SK-N-MC (cell line): ENCODE measurements around the gene ARHGAP31.

Experiments used
- EZH2 ChIP-seq: fragments of 200-600 bp; sonication (generic); IDR thresholded peaks from one replicate; pipeline ENCODE4 v1.6.1; 2017; ENCODE audit warnings: antibody characterized with exemption
- FOXP2 ChIP-seq: optimal IDR thresholded peaks from 2 replicates; pipeline ENCODE3; 2011; ENCODE audit warnings: mild to moderate bottlenecking, moderate library complexity; ENCODE audit not compliant: insufficient read depth; ENCODE audit errors: extremely low read length, control extremely low read depth
- POLR2AphosphoS5 ChIP-seq: IDR thresholded peaks from 2 replicates; pipeline ENCODE4 v1.6.1; 2012; ENCODE audit warnings: mild to moderate bottlenecking, low read depth, low read length, borderline replicate concordance

- TF ChIP-seq EZH2 (no peak), POLR2AphosphoS5 (no peak), FOXP2 (no peak)
Measured at GRCh38 chr3:119340446-119340845, 46.3 kb downstream of the ARHGAP31 start.
